HEK293 (cell line): ENCODE data around the gene SNUPN.

Experiments
- BCL11A ChIP-seq: fragments of 450-650 bp; formaldehyde crosslinking; IDR thresholded peaks from 2 replicates; pipeline ENCODE4 v1.5.1; 2016; ENCODE audit warnings: low read depth, missing biosample characterization, missing genetic modification characterization
- GLI4 ChIP-seq: fragments of 450-650 bp; formaldehyde crosslinking; IDR thresholded peaks from 2 replicates; pipeline ENCODE4 v1.5.1; 2016; ENCODE audit warnings: missing biosample characterization, missing genetic modification characterization
- HOXD13 ChIP-seq: sonication (generic); formaldehyde crosslinking; IDR thresholded peaks from 2 replicates; pipeline ENCODE4 v1.8.0; 2022; ENCODE audit warnings: missing genetic modification reagents, borderline replicate concordance
- KLF16 ChIP-seq: fragments of 450-650 bp; formaldehyde crosslinking; IDR thresholded peaks from 2 replicates; pipeline ENCODE4 v1.5.1; 2017; ENCODE audit warnings: missing biosample characterization, missing genetic modification characterization
- ZNF114 ChIP-seq: fragments of 450-650 bp; formaldehyde crosslinking; IDR thresholded peaks from 2 replicates; pipeline ENCODE4 v1.5.0; 2017; ENCODE audit warnings: missing biosample characterization, missing genetic modification characterization
- ZNF146 ChIP-seq: fragments of 450-650 bp; formaldehyde crosslinking; IDR thresholded peaks from 2 replicates; pipeline ENCODE4 v1.5.1; 2016; ENCODE audit warnings: missing biosample characterization, missing genetic modification characterization
- TF ChIP-seq, protein P1 (sequence below): fragments of 450-650 bp; formaldehyde crosslinking; IDR thresholded peaks from 2 replicates; pipeline ENCODE4 v1.5.1; 2016; ENCODE audit warnings: missing biosample characterization, missing genetic modification characterization
- TF ChIP-seq, protein P2 (sequence below): fragments of 450-650 bp; formaldehyde crosslinking; IDR thresholded peaks from 2 replicates; pipeline ENCODE4 v1.5.1; 2017; ENCODE audit warnings: missing biosample characterization, missing genetic modification characterization
- TF ChIP-seq, protein P3 (sequence below): fragments of 450-650 bp; formaldehyde crosslinking; optimal IDR thresholded peaks from 2 replicates; pipeline ENCODE3; 2016; ENCODE audit warnings: missing biosample characterization, mild to moderate bottlenecking, missing genetic modification characterization
- TF ChIP-seq, protein P4 (sequence below): fragments of 450-650 bp; formaldehyde crosslinking; IDR thresholded peaks from 2 replicates; pipeline ENCODE4 v1.5.1; 2016; ENCODE audit warnings: missing biosample characterization, missing genetic modification characterization
- TF ChIP-seq, protein P5 (sequence below): fragments of 450-650 bp; formaldehyde crosslinking; IDR thresholded peaks from 2 replicates; pipeline ENCODE4 v1.5.1; 2016; ENCODE audit warnings: missing biosample characterization, missing genetic modification characterization

DNA sequence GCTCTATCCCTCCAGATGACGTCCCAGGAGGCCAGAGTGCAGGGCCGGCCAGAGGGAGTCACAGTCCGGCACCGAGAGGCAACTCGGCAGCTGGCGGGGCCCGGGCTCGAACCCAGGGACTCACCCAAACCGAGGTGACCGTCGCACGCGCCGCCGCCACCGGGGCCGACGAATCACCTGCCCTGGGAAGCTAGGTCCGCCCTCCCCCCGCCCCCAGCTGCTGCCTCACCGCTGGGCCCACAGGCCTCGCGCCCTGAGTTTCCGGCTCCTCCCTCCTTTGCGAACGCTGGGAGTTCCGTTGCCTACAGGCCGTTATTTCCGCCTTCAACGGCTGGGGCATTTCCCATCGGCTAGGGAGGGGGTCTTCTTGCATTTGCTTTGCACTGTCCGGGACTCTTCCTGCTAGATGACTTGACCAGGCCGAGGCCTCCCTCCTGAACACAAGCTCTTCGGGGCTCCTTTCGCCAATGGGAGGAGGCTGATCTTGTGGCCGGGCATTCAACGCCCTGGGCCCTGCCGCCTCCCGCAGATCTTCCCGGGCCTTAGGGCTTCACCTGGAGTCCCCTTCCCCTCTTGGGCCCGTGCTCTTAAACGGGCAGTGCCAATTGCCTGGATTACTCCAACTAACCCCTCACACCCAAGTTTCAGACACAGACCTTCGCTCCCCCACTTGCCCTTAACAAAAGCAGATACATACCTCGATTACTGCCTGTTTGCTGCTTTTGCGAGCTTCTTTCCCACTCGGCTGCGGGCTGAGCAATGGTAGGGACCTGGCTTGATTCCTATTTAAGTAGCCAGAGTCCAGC is at the start of gene SNUPN:
- TF ChIP-seq, protein P1, sequence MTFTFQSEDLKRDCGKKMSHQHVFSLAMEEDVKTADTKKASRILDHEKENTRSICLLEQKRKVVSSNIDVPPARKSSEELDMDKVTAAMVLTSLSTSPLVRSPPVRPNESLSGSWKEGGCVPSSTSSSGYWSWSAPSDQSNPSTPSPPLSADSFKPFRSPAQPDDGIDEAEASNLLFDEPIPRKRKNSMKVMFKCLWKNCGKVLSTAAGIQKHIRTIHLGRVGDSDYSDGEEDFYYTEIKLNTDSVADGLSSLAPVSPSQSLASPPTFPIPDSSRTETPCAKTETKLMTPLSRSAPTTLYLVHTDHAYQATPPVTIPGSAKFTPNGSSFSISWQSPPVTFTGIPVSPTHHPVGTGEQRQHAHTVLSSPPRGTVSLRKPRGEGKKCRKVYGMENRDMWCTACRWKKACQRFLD (tag by site-specific recombination): no peak
- TF ChIP-seq ZNF114 (tag by site-specific recombination) (no peak), KLF16 (tag by site-specific recombination) (peak; percentile 96), BCL11A (tag by site-specific recombination) (peak; percentile 94), ZNF146 (tag by site-specific recombination) (no peak; the same call in 1 of the 2 replicates), HOXD13 (CRISPR knock-in tag) (no peak), GLI4 (tag by site-specific recombination) (peak; percentile 96)
- TF ChIP-seq, protein P2, sequence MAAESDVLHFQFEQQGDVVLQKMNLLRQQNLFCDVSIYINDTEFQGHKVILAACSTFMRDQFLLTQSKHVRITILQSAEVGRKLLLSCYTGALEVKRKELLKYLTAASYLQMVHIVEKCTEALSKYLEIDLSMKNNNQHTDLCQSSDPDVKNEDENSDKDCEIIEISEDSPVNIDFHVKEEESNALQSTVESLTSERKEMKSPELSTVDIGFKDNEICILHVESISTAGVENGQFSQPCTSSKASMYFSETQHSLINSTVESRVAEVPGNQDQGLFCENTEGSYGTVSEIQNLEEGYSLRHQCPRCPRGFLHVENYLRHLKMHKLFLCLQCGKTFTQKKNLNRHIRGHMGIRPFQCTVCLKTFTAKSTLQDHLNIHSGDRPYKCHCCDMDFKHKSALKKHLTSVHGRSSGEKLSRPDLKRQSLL (tag by site-specific recombination): no peak
- TF ChIP-seq, protein P3, sequence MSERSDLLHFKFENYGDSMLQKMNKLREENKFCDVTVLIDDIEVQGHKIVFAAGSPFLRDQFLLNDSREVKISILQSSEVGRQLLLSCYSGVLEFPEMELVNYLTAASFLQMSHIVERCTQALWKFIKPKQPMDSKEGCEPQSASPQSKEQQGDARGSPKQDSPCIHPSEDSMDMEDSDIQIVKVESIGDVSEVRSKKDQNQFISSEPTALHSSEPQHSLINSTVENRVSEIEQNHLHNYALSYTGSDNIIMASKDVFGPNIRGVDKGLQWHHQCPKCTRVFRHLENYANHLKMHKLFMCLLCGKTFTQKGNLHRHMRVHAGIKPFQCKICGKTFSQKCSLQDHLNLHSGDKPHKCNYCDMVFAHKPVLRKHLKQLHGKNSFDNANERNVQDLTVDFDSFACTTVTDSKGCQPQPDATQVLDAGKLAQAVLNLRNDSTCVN (tag by site-specific recombination): peak; percentile 94
- TF ChIP-seq, protein P4, sequence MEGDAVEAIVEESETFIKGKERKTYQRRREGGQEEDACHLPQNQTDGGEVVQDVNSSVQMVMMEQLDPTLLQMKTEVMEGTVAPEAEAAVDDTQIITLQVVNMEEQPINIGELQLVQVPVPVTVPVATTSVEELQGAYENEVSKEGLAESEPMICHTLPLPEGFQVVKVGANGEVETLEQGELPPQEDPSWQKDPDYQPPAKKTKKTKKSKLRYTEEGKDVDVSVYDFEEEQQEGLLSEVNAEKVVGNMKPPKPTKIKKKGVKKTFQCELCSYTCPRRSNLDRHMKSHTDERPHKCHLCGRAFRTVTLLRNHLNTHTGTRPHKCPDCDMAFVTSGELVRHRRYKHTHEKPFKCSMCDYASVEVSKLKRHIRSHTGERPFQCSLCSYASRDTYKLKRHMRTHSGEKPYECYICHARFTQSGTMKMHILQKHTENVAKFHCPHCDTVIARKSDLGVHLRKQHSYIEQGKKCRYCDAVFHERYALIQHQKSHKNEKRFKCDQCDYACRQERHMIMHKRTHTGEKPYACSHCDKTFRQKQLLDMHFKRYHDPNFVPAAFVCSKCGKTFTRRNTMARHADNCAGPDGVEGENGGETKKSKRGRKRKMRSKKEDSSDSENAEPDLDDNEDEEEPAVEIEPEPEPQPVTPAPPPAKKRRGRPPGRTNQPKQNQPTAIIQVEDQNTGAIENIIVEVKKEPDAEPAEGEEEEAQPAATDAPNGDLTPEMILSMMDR (tag by site-specific recombination): peak; percentile 6; the same call in 1 of the 2 replicates
- TF ChIP-seq, protein P5, sequence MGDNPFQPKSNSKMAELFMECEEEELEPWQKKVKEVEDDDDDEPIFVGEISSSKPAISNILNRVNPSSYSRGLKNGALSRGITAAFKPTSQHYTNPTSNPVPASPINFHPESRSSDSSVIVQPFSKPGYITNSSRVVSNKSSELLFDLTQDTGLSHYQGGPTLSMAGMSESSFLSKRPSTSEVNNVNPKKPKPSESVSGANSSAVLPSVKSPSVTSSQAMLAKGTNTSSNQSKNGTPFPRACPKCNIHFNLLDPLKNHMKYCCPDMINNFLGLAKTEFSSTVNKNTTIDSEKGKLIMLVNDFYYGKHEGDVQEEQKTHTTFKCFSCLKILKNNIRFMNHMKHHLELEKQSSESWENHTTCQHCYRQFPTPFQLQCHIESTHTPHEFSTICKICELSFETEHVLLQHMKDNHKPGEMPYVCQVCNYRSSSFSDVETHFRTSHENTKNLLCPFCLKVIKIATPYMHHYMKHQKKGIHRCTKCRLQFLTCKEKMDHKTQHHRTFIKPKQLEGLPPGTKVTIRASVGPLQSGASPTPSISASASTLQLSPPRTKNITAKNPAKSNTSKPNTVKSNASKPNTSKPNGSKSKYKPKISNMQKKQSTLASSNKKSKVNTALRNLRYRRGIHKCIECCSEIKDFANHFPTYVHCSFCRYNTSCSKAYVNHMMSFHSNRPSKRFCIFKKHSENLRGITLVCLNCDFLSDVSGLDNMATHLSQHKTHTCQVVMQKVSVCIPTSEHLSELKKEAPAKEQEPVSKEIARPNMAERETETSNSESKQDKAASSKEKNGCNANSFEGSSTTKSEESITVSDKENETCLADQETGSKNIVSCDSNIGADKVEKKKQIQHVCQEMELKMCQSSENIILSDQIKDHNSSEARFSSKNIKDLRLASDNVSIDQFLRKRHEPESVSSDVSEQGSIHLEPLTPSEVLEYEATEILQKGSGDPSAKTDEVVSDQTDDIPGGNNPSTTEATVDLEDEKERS: no peak; the same call in 1 of the 2 replicates
